Fibroblast of pulmonary artery (primary cell): ENCODE data around the gene CADPS.

Experiments used
- DNase-seq: peaks from one replicate; pipeline ENCODE4 v3.0.0-alpha.2; 2010; ENCODE audit warnings: low read depth
- H3K4me3 ChIP-seq: replicated peaks from 2 replicates; pipeline ENCODE4 v1.5.1; 2011; ENCODE audit warnings: low read depth, mild to moderate bottlenecking, control low read depth, low read length, moderate library complexity
- CTCF ChIP-seq: IDR thresholded peaks from 2 replicates; pipeline ENCODE4 v1.5.1; 2011; ENCODE audit warnings: mild to moderate bottlenecking, control low read depth, low read length, inconsistent platforms; ENCODE audit errors: missing control alignments

CADPS gene

GRCh38 chr3:62874711-62875557, at the start of gene CADPS:
CADPS (minus strand) TSS chr3:62875416; CDS start chr3:62875029, 387 bp downstream.
- no peak for DNase-seq
- no peak for TF ChIP-seq CTCF
- no peak within 1 kb of the TSS for H3K4me3 ChIP-seq

- H3K4me3 ChIP-seq = no peak overlapping the region
- TF ChIP-seq CTCF = no peak
- no peak for DNase-seq
Measured at GRCh38 chr3:62923066-62923465, 47.9 kb upstream of the CADPS start.

GRCh38 chr3:62922326-62922725, 47.1 kb upstream of the CADPS start:
- no peak for TF ChIP-seq CTCF
- H3K4me3 ChIP-seq = no peak overlapping the region
- no peak for DNase-seq

GRCh38 chr3:62920466-62920784, 45.2 kb upstream of the CADPS start:
- DNase-seq = no peak
- no peak overlapping the region for H3K4me3 ChIP-seq
- no peak for TF ChIP-seq CTCF

GRCh38 chr3:62919784-62920465, 44.7 kb upstream of the CADPS start:
- H3K4me3 ChIP-seq = no peak overlapping the region
- DNase-seq = no peak
- no peak for TF ChIP-seq CTCF

- no peak for DNase-seq
- no peak overlapping the region for H3K4me3 ChIP-seq
- TF ChIP-seq CTCF = no peak
Measured at GRCh38 chr3:62918777-62919176, 43.6 kb upstream of the CADPS start.
